H1 (cell line): Measurements from ENCODE around the gene BMERB1. TPM values are rescaled to one million over a fixed set of nuclear protein-coding genes. Genes with fewer than 3 reads are reported as not detected.

ENCODE experiments used
- CHD7 ChIP-seq: fragments of 300-600 bp; sonication (generic); IDR thresholded peaks from 2 replicates; pipeline ENCODE4 v1.7.1; 2012; ENCODE audit warnings: low read length, moderate library complexity, mild to moderate bottlenecking, inconsistent platforms; ENCODE audit not compliant: insufficient replicate concordance
- polyA plus RNA-seq, 7 experiments: library from polyadenylated mRNA; depleted of rRNA in 3 of 7; stranded (reverse) in 5 of 7; unstranded in 2 of 7; fragments of >200 nt in 5 of 7; fragments of 200-250 nt in 2 of 7; gene quantifications; 1 replicate in 5 of 7; 2 replicates in 1 of 7; 4 replicates in 1 of 7; pipeline versions ENCODE4 v1.2.1 to v1.2.3, GENCODE V29; 2011 to 2013; ENCODE audit warnings: missing spikeins in 2 of 7, mixed read lengths in 2 of 7
- total RNA-seq: library from RNA; stranded (reverse); fragmentation: NEBNext Ultra II Directional; extraction: Animal tissue kit (Norgen Biotek cat#: 25700); gene quantifications from 2 replicates; pipeline ENCODE4 v1.2.1, GENCODE V29; 2021

The BMERB1 gene
- total and polyA plus RNA-seq, 2 of the 8 experiments (the other 6 are each of a cell fraction or from before 2014, with no cell fraction given) = 23.5 to 27.1 TPM

GRCh38 chr16:15396948-15397594 is 37.3 kb upstream of the BMERB1 start (continued):
- TF ChIP-seq CHD7 = no peak
